DND-41 (cell line): Measurements from ENCODE around the gene SAMD4A.

ENCODE experiments used
- CTCF ChIP-seq: IDR thresholded peaks from 2 replicates; pipeline ENCODE4 v1.5.1; 2012; ENCODE audit warnings: borderline replicate concordance, low read length, moderate library complexity, mild to moderate bottlenecking; ENCODE audit not compliant: poor library complexity, severe bottlenecking; ENCODE audit errors: extremely low read depth
- EZH2 ChIP-seq: IDR thresholded peaks from 3 replicates; pipeline ENCODE4 v1.6.1; 2012; ENCODE audit warnings: borderline replicate concordance, low read depth, mild to moderate bottlenecking, moderate library complexity, low read length, inconsistent platforms; ENCODE audit not compliant: severe bottlenecking

- TF ChIP-seq CTCF = no peak
- no peak for TF ChIP-seq EZH2
Measured at GRCh38 chr14:54681811-54682261, 114.9 kb downstream of the SAMD4A start.
